Mesothelial cell of epicardium (in vitro differentiated cells): ENCODE results near the gene PTPRN2. TPM values are rescaled to one million over a fixed set of nuclear protein-coding genes. Genes with fewer than 3 reads are reported as not detected.

ENCODE experiments used
- DNase-seq, 2 experiments: peaks; one replicate each; pipeline ENCODE4 v3.0.0; 2021; ENCODE audit warnings: low spot score in 2 of 2; ENCODE audit not compliant: unreplicated experiment in 2 of 2
- H3K27ac Mint-ChIP-seq: 2 replicates; pipeline ENCODE4 v1.8.0; 2021; ENCODE audit warnings: mixed read lengths
- H3K27me3 Mint-ChIP-seq: 2 replicates; pipeline ENCODE4 v1.8.0; 2021; ENCODE audit warnings: low read depth, mixed read lengths
- H3K36me3 Mint-ChIP-seq: 2 replicates; pipeline ENCODE4 v1.8.0; 2021; ENCODE audit warnings: mixed read lengths
- H3K4me1 Mint-ChIP-seq: 2 replicates; pipeline ENCODE4 v1.8.0; 2021; ENCODE audit warnings: mixed read lengths
- H3K4me3 Mint-ChIP-seq: 2 replicates; pipeline ENCODE4 v1.8.0; 2021; ENCODE audit warnings: mild to moderate bottlenecking, moderate library complexity, mixed read lengths
- H3K9me3 Mint-ChIP-seq: 2 replicates; pipeline ENCODE4 v1.8.0; 2021; ENCODE audit warnings: mixed read lengths
- total RNA-seq: library from RNA; stranded (reverse); gene quantifications from 3 replicates; pipeline ENCODE4 v1.2.1, GENCODE V29; 2021
- TF ChIP-seq, protein P1 (sequence below): fragments of 200-600 bp; sonication (generic); IDR thresholded peaks from one replicate; pipeline ENCODE4 v1.5.0; 2021; ENCODE audit warnings: antibody characterized with exemption; ENCODE audit not compliant: unreplicated experiment

PTPRN2 gene
- total RNA-seq, 1 donor from 2014 or later: 2.2 TPM

DNA sequence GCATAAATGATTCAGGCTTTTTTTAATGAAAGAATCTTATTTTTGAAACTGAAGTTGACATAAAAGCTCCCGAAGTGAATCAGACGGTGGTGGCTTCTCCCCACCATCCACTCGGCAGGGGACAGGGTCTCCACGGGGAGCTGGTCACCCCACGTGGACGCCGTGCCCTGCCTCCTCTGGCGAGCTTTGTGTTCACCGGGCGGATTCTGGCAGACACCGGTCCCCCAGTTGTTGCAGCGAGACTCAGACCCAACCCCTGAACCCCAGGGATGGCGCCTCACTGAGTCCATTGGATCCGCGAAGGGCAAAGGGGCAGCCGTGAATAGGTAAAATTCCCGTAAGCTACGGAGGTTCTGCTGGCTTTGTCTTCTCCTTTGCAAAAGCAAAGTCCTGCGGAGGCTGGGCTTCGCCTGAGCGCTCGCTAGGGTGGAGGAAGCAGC is 38.4 kb downstream of the PTPRN2 start:
- DNase-seq: no peak
- Mint-ChIP-seq H3K27me3 (peaks cover 8% of the 10 kb centered on the region), H3K36me3 (no peaks in the 10 kb centered on the region), H3K4me3 (no peak overlapping the region), H3K4me1 (no peaks in the 10 kb centered on the region), H3K27ac (no peak overlapping the region), H3K9me3 (no peaks in the 10 kb centered on the region)
- TF ChIP-seq, protein P1, sequence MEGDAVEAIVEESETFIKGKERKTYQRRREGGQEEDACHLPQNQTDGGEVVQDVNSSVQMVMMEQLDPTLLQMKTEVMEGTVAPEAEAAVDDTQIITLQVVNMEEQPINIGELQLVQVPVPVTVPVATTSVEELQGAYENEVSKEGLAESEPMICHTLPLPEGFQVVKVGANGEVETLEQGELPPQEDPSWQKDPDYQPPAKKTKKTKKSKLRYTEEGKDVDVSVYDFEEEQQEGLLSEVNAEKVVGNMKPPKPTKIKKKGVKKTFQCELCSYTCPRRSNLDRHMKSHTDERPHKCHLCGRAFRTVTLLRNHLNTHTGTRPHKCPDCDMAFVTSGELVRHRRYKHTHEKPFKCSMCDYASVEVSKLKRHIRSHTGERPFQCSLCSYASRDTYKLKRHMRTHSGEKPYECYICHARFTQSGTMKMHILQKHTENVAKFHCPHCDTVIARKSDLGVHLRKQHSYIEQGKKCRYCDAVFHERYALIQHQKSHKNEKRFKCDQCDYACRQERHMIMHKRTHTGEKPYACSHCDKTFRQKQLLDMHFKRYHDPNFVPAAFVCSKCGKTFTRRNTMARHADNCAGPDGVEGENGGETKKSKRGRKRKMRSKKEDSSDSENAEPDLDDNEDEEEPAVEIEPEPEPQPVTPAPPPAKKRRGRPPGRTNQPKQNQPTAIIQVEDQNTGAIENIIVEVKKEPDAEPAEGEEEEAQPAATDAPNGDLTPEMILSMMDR: no peak

DNA sequence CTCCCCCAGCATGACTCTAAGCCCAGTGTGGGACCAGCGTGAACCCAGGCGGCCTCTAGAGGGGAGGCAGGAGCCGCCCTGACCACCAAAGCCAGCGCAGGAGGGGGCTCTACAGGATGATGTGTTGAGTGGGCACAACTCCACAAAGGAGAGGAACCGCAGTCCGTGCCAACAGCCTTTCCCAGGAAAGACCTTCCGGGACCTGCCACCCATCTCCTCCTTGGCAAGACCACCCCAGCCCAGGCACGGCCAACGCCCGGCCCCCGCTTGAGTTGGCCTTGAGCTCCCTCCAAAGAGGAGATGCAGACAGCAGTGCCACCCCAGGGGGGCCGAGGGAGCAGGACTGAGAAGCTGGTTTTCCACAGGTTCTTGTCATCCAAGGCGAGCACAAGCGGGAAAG is 38.9 kb downstream of the PTPRN2 start:
- Mint-ChIP-seq H3K4me3 (no peak overlapping the region), H3K4me1 (no peaks in the 10 kb centered on the region), H3K27ac (no peak overlapping the region), H3K36me3 (no peaks in the 10 kb centered on the region), H3K9me3 (no peaks in the 10 kb centered on the region), H3K27me3 (peaks cover 9% of the 10 kb centered on the region)
- TF ChIP-seq, protein P1: no peak
- no peak for DNase-seq

DNA sequence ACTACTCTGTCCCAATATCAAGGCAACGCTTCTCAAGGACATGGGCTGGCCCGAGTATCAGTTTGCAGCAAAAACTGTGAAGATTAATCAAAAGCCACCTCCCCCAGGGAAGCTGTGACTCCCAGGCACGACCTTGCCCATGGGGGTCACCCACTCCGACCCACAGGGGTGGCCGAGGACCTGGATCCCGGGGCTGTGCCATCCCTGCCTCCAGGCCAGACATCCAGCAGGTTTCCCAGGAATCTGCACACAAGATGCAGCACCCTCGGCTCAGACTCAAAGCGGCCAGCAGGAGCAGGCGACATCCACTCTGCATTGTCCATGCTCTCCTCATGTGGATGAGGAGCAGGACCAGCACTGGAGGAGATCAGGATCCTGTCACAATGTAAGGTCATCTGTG is 39.8 kb downstream of the PTPRN2 start:
- no peak overlapping the region for H3K27ac Mint-ChIP-seq
- H3K4me1 Mint-ChIP-seq: no peaks in the 10 kb centered on the region
- DNase-seq: no peak
- peaks cover 9% of the 10 kb centered on the region for H3K27me3 Mint-ChIP-seq
- TF ChIP-seq, protein P1: no peak
- H3K4me3 Mint-ChIP-seq: no peak overlapping the region
- H3K36me3 Mint-ChIP-seq: no peaks in the 10 kb centered on the region
- H3K9me3 Mint-ChIP-seq: no peaks in the 10 kb centered on the region

DNA sequence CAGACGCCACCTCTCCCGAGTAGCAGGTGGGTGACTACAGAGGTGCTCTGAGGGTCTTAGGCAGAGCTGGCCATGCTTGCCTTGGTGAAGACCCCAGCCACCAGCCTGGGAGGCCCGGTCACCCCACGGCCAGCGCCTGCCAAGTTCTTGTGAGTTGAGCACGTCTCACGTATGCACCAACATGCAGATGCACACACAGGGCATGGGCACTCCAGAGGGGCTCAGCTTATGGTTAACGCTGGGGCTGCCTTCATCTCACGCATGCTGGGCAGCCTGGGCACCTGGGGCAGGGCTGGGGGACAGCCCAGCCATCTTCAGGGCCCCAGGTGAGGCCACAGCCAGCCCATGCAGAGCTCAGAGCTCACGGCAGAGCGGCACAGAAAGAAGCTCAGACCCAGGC is 41.0 kb downstream of the PTPRN2 start:
- no peak overlapping the region for H3K4me3 Mint-ChIP-seq
- H3K27me3 Mint-ChIP-seq: peaks cover 9% of the 10 kb centered on the region
- no peaks in the 10 kb centered on the region for H3K9me3 Mint-ChIP-seq
- no peaks in the 10 kb centered on the region for H3K36me3 Mint-ChIP-seq
- TF ChIP-seq, protein P1: no peak
- DNase-seq: no peak
- no peaks in the 10 kb centered on the region for H3K4me1 Mint-ChIP-seq
- no peak overlapping the region for H3K27ac Mint-ChIP-seq

DNA sequence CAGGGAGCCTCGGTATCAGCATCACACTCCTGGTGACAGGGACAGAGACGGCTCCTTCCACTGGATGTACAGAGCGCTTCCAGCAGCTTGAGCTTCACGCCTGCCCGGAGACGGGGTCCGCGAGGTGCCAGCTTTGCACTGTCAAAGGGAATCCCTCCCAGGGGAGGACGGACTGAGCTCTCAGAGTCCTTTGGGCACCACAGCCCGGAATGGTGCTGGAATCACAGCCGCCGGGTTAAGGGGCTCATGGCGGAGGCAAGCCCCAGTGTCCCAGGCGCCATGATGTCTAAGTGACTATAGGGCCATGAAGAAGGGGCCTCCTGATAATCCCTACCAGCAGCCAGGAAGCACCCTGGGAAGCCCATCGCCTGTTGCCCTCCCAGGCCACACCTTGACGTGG is 41.4 kb downstream of the PTPRN2 start:
- Mint-ChIP-seq H3K36me3 (no peaks in the 10 kb centered on the region), H3K4me3 (no peak overlapping the region), H3K27me3 (peaks cover 9% of the 10 kb centered on the region), H3K4me1 (no peaks in the 10 kb centered on the region), H3K9me3 (no peaks in the 10 kb centered on the region), H3K27ac (no peak overlapping the region)
- TF ChIP-seq, protein P1: no peak
- no peak for DNase-seq

DNA sequence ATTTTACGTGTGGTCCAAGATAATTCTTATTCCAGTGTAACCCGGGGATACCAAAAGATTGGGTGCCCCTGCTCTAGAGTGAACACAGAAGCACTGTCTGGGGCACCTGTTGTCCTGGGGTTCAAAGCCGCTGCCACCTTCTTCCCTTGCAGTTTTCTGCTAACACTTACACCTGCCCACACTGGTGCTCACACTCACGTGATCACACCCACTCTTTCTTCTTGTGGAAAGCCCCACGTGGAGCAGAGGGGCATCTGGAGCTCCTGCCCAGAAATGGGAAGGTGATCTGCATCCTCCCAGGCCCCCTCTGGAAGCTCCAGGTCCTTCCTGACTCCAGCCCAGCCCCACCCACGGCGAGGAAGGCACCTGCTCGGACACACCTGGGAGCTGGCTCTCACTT is 42.9 kb downstream of the PTPRN2 start:
- Mint-ChIP-seq H3K36me3 (no peaks in the 10 kb centered on the region), H3K4me1 (no peaks in the 10 kb centered on the region), H3K27me3 (peaks cover 9% of the 10 kb centered on the region), H3K4me3 (no peak overlapping the region), H3K27ac (no peak overlapping the region), H3K9me3 (no peaks in the 10 kb centered on the region)
- DNase-seq: no peak
- TF ChIP-seq, protein P1: no peak
